Nephron progenitor cell (in vitro differentiated cells): ENCODE data around the gene ACADSB.

ENCODE experiments used
- DNase-seq: peaks from one replicate; pipeline ENCODE4 v3.0.0; 2021
- H3K27ac Mint-ChIP-seq: 2 replicates; pipeline ENCODE4 v1.8.0; 2021; ENCODE audit warnings: mild to moderate bottlenecking, moderate library complexity, mixed read lengths
- H3K27me3 Mint-ChIP-seq: 2 replicates; pipeline ENCODE4 v1.8.0; 2021; ENCODE audit warnings: mild to moderate bottlenecking, low read depth, mixed read lengths; ENCODE audit not compliant: poor library complexity
- H3K36me3 Mint-ChIP-seq: 2 replicates; pipeline ENCODE4 v1.8.0; 2021; ENCODE audit warnings: low read depth, mixed read lengths
- H3K4me1 Mint-ChIP-seq: 2 replicates; pipeline ENCODE4 v1.8.0; 2021; ENCODE audit warnings: mixed read lengths
- H3K4me3 Mint-ChIP-seq: 2 replicates; pipeline ENCODE4 v1.8.0; 2021; ENCODE audit warnings: mild to moderate bottlenecking, moderate library complexity, mixed read lengths
- H3K9me3 Mint-ChIP-seq: 2 replicates; pipeline ENCODE4 v1.8.0; 2021; ENCODE audit warnings: mild to moderate bottlenecking, moderate library complexity, mixed read lengths
- CTCF ChIP-seq: fragments of 200-600 bp; sonication (generic); IDR thresholded peaks from 2 replicates; pipeline ENCODE4 v1.5.0; 2021; ENCODE audit warnings: antibody characterized with exemption

Gene ACADSB

GRCh38 chr10:123008355-123009104 is at the start of gene ACADSB, which contains the start of gene IKZF5:
TSS of gene ACADSB (plus strand) at chr10:123009006. CDS start at chr10:123009030, 24 bp downstream.
TSS of gene IKZF5 (minus strand) at chr10:123008795. CDS start at chr10:122998625, 10,170 bp downstream.
- TF ChIP-seq CTCF, result no peak
- H3K36me3 Mint-ChIP-seq, result peaks cover 11% of the 10 kb centered on the region
- peak; percentile 93 for DNase-seq
- H3K9me3 Mint-ChIP-seq, result peaks cover 3% of the 10 kb centered on the region
- H3K4me1 Mint-ChIP-seq, result peaks cover 37% of the 10 kb centered on the region
- H3K4me3 Mint-ChIP-seq, result peak within 1 kb of the TSS; percentile 99
- H3K27ac Mint-ChIP-seq, result peak within 1 kb of the TSS; percentile 98
- H3K27me3 Mint-ChIP-seq, result peaks cover 3% of the 10 kb centered on the region

- H3K4me3 Mint-ChIP-seq, result no peak overlapping the region
- TF ChIP-seq CTCF, result no peak
- no peak for DNase-seq
- H3K9me3 Mint-ChIP-seq, result peaks cover 41% of the 10 kb centered on the region
- H3K27ac Mint-ChIP-seq, result no peak overlapping the region
- peaks cover 24% of the 10 kb centered on the region for H3K27me3 Mint-ChIP-seq
- H3K4me1 Mint-ChIP-seq, result no peaks in the 10 kb centered on the region
- H3K36me3 Mint-ChIP-seq, result peaks cover 19% of the 10 kb centered on the region
These were observed 46.4 kb upstream of the ACADSB start for GRCh38 chr10:122962405-122962804.

GRCh38 chr10:122966879-122967278 is 41.9 kb upstream of the ACADSB start:
- Mint-ChIP-seq H3K9me3 (peaks cover 56% of the 10 kb centered on the region), H3K36me3 (peaks cover 22% of the 10 kb centered on the region), H3K27me3 (peaks cover 41% of the 10 kb centered on the region), H3K4me1 (no peaks in the 10 kb centered on the region), H3K27ac (no peak overlapping the region), H3K4me3 (no peak overlapping the region)
- DNase-seq, result no peak
- TF ChIP-seq CTCF, result no peak

GRCh38 chr10:122968698-122969097 is 40.1 kb upstream of the ACADSB start:
- no peak overlapping the region for H3K27ac Mint-ChIP-seq
- H3K36me3 Mint-ChIP-seq, result peaks cover 17% of the 10 kb centered on the region
- H3K9me3 Mint-ChIP-seq, result peaks cover 48% of the 10 kb centered on the region
- peaks cover 37% of the 10 kb centered on the region for H3K27me3 Mint-ChIP-seq
- DNase-seq, result no peak
- H3K4me3 Mint-ChIP-seq, result no peak overlapping the region
- no peak for TF ChIP-seq CTCF
- no peaks in the 10 kb centered on the region for H3K4me1 Mint-ChIP-seq

GRCh38 chr10:122974023-122974422 is 34.8 kb upstream of the ACADSB start:
- no peak overlapping the region for H3K4me3 Mint-ChIP-seq
- H3K4me1 Mint-ChIP-seq, result no peaks in the 10 kb centered on the region
- no peak for DNase-seq
- H3K27me3 Mint-ChIP-seq, result peaks cover 37% of the 10 kb centered on the region
- no peaks in the 10 kb centered on the region for H3K9me3 Mint-ChIP-seq
- TF ChIP-seq CTCF, result no peak
- H3K27ac Mint-ChIP-seq, result no peak overlapping the region
- H3K36me3 Mint-ChIP-seq, result no peaks in the 10 kb centered on the region

- H3K27ac Mint-ChIP-seq, result no peak overlapping the region
- no peak for TF ChIP-seq CTCF
- H3K27me3 Mint-ChIP-seq, result peaks cover 31% of the 10 kb centered on the region
- peaks cover under 1% of the 10 kb centered on the region for H3K4me1 Mint-ChIP-seq
- DNase-seq, result no peak
- no peaks in the 10 kb centered on the region for H3K36me3 Mint-ChIP-seq
- H3K4me3 Mint-ChIP-seq, result no peak overlapping the region
- H3K9me3 Mint-ChIP-seq, result no peaks in the 10 kb centered on the region
These were observed 34.2 kb upstream of the ACADSB start for GRCh38 chr10:122974543-122975064.
